NCI-H2107 treated with DMSO at 0.1 percent for 48 hours (cell line): ENCODE measurements around the gene UBE2G1.
"Not testable (repeated sequence)": the region's sequence is repeated elsewhere in the genome, so short reads cannot be mapped to it uniquely, and the experiment has no call there.

ENCODE experiments used
- DNase-seq: peaks from one replicate; lab custom pipeline; 2025; ENCODE audit not compliant: unreplicated experiment; lab: John Stamatoyannopoulos, UW

Gene UBE2G1, protein sequence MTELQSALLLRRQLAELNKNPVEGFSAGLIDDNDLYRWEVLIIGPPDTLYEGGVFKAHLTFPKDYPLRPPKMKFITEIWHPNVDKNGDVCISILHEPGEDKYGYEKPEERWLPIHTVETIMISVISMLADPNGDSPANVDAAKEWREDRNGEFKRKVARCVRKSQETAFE

DNA sequence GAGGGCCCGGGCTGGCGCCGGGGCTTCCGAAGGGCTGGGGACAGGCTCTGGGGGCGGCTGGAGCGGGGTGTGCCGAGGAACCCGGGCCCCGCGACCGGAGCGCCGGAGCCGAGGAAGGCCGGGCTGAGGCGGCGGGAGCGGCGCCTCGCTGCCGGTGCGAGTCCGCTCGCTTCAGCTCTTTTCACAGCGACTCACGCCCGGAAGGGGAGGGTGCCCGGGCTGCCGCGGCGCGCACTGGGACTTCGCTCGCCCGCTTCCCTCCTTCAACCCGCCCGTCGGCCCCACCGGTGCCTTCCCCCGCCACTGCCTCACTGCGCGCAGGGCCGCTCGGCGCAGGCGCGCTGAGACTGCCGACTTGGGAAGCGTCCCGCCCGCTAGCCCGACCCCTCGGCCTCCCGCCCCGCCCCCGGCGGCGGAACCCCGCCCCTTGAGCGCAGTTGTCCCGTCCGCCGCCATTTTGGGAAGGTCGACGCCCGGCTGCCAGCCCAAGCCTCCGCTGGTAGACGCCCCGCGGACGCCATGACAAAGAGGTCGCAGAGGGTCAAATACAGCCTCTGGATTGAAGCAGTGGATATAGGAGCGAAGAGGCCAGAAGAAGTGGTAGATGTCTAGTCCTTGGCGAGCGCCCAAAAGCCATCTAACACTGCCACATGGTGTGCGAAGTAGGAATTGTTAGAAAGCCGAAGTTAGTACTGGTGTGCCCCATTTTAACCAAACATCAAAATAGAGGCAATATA is at the start of gene UBE2G1:
UBE2G1 (minus strand) TSS at position 349 of the 737 bp plus-strand sequence. CDS start 359 bp downstream, outside the sequence.
- DNase-seq, result peak; percentile 83

DNA sequence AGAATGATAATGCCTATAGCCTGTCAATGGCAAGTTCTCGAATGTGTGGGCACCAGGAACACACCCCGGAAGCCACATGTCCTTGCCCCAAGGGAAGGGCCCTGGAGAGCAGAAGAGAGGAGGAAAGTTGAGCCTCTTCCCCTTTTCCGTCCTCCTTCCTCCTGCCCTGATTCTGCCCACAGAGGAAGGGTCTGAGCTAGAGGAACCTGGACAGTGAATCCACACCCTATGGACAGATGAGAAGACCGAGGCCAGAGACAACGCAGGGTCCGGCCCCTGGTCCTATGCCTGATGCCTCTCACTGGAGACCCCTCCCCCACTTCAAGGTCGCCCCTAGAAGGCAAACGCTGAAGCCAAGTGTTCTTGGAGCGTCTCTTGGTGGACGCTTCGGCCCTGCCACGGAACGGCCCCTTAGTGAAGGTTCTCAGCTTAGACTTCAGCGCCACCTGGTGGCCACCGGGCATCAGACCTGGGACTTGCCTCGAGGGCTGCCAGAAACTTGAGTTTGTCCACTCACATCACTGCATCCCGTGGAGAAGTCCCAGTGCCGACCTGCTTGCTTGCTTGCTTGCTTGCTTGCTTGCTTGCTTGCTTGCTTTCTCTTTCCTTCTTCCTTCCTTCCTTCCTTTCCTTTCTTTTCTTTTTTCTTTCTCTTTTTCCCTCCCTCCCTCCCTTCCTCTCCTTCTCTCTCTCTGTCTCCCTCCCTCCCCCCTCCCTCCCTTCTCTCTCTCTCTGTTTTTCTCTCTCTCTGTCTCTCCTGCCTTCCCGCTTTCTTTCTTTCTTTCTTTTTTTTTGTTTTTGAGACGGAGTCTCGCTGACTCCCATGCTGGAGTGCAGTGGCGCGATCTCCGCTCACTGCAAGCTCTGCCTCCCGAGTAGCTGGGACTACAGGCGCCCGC is 46.7 kb upstream of the UBE2G1 start:
- DNase-seq, result peak; percentile 47

DNA sequence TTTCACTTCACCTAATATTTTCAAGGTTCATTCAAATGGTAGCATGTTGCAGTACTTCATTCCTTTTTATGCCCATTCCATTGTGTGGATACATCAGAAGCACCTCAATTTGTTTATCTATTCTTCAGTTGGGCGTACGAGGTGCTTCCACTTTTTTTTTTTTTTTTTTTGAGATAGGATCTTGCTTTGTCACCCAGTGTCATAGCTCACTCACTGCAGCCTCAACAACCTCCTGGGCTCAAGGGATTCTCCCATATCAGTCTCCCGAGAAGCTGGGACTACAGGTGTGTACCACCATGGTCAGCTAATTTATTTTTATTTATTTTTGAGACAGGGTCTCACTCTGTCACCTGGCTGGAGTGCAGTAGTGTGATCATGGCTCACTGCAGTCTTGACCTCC is 44.7 kb upstream of the UBE2G1 start:
- no peak for DNase-seq

DNA sequence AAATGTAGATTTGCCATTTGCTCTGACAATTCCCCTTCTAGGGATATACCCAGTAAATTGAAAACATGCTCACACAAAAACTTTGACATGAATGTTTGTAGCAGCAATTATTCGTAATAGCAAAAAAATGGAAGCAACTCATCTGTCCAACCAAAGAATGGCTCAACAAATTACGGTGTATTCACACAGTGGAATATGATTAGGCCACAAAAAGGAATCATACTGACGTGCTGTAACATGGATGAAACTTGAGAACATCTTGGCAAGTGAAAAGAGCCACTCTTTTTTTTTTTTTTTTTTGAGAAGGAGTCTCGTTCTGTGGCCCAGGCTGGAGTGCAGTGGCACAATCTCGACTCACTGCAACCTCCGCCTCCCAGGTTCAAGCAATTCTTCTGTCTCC is 43.2 kb upstream of the UBE2G1 start:
- DNase-seq, result no peak

DNA sequence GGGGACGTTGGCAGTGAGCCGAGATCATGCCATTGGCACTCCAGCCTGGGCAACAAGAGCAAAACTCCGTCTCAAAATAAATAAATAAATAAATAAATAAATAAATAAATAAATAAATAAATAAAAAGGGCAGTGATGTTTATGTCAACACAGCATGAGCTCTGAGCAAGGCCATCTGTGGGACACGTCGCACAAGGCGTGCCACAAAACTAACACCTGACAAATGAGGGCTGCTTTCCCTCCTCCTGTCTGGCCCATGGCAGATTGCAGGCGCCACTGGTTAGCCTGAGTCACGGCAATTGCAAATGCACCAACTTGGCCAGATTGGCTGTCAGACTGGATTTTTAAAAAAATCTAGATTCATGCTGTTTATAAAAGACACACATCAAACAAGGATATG is 41.4 kb upstream of the UBE2G1 start:
- no peak for DNase-seq

DNA sequence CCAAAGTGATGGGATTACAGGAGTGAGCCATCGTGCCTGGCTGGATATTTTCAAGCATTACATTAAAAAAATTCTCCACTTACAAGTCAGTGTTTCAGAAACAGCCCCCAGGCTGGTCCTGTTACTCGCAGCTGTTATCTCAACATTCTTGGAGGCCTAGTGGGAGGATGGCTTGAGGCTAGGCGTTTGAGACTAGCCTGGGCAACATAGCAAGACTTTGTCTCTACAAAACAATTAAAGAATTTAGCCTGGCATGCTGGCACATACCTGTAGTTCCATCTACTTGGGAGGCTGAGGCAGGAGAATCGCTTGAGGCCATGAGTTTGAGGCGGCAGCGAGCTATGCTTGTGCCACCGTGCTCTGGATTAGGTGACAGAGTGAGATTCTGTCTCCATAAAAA is 40.7 kb upstream of the UBE2G1 start:
- no peak for DNase-seq

DNA sequence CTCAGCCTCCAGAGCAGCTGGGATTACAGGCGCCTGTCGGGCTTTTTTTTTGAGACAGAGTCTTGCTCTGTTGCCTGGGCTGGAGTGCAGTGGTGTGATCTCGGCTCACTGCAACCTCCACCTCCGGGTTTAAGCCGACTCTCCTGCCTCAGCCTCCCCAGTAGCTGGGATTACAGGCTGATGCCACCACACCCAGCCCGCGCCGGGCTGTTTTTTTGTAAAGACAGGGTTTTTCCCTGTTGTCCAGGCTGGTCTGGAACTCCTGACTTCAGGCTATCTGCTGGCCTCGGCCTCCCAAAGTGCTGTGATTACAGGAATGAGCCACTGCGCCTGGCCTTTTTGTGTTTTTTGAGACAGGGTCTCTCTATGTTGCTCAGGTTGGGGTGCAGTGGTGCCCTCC is 39.9 kb upstream of the UBE2G1 start:
- DNase-seq, result no peak

DNA sequence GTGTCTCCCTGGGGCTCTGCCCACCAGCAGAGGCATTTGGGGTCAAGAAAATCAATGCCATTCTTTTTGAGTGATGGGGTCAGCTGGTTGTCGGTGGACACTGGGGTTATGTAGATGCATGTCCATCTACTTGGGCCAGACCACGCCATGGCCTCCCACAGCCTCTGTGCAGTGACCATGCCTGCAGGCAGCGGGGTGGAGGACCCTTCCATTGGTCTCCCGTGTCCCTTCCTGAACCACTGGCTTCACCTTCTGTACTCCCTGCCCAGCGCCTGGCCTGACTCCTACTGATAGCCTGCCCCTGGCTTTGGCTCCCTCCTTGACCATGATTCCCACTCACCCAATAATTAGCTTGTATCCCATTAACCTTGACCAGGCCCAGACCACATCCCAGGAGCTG is 39.2 kb upstream of the UBE2G1 start:
- no peak for DNase-seq

DNA sequence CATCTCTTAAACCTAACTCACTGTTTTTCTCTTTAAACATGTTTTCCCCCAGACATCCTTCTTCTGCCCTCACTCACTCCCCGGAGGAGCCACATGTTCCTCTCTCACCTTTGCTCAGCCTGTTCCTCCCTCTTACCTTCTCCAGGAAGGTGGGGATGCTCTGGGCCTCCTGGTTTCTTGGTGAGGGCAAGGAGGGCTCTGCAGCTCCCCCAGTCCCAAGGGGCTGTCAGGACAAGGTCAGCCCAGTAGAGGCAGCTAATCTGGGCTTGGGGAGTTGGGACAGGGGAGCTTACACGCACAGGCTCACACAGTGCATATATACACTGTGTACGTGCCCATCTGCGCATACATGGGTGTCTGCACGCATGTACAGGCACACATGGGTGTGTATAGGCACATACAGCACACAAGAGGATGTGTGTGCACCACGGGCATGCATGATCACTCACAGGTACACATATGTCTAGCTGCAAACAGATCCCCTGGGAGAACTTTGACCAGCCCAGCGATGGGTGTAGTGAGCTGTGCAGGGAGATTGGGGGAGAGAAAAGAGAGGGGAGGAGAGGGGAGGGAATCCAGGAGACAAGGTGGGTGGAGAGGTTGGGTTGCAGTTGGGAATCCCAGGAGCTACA is 38.7 kb upstream of the UBE2G1 start:
- DNase-seq, result no peak

DNA sequence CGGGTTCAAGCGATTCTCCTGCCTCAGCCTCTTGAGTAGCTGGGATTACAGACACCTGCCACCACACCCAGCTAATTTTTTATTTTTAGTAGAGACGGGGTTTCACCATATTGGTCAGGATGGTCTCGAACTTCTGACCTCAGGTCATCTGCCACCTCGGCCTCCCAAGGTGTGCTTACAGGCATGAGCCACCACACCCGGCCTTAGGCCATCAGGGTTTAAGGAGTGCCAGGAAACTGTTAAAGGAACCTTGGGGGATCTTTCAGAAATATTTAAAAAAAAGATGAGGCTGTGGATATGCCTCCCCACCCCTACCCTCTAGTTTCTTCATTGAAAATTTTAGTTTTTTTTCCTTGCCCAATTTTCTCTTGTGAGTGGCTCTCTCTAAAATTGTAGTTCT is 31.4 kb upstream of the UBE2G1 start:
- no peak for DNase-seq

DNA sequence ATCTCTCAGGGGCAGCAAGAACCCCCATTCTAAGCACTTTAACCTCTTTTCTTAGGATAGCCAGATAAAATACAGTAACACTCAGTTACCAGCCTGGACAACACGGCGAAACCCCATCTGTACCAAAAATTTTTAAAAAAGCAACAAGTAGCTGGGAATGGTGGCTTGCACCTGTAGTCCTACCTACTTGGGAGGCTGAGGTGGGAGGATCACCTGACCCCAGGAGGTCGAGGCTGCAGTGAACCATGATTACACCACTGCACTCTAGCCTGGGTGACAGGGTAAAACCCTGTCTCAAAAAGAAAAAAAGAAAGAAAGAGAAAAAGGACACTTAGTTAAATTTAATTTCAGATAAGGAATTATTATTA is 28.6 kb upstream of the UBE2G1 start:
- DNase-seq, result no peak

DNA sequence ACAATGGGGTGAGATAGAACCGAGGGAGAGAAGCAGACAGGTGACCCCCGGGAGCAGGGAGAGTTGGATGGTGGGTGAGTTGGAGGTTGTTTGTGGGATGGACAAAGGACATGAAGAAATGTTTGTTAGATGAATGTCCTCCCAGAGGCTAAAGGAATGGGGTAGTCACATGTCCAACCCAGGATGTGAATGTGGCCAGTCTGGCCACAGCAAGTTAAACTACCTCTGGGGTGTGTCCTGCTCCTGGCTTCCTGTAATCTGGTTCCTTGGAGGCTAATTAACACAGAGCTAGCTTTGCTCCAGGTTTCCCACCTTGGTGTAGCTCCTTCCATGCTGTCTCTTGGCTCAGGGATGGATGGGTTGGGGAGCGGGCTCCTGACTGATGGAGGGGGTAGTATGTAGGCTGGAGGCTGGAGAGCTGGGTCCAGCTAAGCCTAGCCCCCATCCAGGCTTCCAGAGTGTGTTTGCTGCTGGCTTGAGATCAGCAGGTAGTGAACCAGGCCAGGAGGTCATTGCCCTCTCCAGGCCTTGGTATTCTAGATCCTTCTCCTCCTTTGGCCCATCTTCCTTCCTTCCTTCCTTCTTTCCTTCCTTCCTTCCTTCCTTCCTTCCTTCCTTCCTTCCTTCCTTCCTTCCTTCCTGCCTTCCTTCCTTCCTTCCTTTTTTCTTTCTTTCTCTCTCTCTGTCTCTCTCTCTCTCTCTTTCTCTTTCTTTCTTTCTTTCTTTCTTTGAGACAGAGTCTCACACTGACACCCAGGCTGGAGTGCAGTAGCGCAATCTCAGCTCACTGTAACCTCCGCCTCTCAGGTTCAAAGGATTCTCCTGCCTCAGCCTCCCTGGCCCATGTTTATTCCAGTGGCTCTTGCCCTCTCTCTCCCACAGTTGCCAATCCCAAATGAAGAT is 28.0 kb upstream of the UBE2G1 start:
- DNase-seq, result no peak

DNA sequence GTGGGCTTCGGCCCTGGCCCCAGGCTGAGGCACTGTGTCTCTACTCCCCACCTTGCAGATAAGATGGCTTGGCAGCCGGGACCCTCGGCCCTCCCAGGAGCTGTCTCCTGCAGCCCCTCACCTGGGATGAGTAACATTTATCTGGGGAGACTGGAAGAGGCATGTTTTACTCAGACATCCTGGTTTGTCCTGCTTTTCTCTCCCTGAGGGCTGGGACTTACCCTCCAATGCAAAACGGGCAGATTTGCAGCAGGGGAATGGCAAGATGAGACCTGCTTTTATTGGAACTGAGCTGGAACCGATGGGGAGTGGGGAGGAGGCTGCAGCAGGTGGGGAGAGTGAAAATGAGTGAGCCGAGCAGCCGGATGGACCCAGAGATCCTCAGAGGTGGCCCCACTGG is 27.3 kb upstream of the UBE2G1 start:
- DNase-seq, result no peak

DNA sequence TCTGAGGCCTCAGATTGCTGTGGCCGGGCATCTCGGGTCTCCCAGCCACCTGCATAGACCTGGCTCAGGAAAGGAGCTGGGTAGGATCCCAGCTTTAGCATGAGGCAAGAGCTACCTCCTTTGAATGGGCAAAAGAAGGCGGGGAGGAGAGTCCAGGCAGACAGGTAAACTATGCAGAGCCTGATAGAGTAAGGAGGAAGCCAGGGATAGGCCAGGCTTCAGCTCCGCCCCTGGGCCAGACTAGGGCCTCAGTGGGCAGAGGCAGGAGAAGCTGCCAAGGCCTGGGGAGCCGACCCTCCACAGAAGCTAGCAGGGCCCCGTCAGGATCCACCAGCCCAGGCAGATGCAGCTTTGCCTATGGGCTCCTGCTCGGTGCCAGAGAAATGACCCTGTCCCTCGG is 22.6 kb upstream of the UBE2G1 start:
- DNase-seq, result no peak

DNA sequence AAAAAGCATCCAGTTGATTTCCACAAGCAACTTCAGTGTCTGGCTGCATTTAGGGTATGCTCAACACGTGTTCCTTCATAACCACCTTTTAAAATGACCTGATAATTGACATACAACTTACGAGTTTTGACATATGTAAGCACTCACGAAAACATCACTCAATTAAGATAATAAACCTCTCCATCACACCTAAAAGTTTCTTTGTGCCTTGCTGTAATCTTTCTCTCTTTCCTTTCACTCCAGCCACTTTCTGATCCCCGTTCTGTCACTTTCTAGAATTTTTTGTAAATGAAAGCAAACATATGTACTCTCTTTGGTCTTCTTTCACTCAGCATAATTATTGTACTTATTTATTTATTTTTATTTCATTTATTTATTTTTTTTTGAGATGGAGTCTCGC is 20.7 kb upstream of the UBE2G1 start:
- DNase-seq, result no peak

DNA sequence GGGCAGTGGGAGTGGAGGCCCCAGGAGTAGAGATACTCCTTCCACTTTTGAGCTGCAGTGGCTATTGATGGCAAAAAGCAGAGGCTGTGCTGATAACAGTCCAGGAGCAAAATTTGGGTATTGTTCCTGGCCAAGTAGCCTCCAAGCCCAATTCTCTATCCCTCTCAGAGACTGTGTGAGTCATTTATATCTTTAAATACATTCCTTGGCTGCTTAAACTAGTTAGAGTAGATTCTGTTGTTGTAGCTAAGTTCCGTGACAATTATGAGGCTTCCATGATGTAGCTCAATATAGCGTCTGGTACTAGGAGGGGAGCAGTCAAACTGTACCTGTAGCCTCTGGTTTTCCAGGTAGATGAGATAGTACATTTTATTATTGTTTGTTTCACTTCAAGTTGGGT is 19.9 kb upstream of the UBE2G1 start:
- no peak for DNase-seq

DNA sequence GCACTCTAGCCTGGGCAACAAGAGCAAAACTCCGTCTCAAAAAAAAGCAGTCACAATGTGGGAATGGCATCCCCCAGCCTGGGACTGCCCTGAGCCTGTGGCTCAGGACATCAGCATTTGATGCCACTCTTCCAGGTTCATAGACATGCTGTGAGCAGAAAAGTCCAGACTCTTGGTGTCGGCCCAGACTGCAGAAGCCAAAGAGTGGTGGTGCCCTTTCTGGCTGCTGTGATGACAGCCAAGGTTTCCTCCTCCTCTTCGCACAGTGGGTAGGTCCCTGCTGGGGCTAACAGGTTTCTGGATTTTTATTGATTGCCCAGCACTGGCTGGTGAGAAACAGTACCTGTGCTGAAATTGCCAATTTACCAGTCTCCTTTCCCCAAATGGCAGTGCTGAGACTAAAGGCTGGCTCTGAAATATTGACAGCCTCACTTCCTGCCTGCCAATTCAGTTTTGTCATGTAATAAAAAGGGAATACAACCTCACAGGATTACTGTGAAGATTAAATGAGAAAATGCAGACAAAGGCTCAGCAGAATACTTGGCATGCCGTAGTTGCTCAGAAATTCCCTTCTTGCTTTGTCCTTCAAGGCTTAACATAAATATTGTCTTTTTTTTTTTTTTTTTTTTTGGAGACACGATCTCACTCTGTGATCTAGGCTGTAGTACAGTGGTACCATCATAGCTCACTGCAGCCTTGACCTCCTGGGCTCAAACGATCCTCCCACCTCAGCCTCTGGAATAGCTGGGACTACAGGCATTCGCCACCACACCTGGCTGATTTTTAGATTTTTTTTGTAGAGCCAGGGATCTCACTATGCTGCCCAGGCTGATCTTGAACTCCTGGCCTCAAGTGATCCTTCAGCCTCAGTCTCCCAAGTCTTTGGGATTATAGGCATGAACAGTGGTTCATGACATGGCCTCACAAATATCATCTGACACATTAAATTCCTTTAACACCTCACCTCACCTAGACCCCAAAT is 15.5 kb upstream of the UBE2G1 start:
- no peak for DNase-seq

DNA sequence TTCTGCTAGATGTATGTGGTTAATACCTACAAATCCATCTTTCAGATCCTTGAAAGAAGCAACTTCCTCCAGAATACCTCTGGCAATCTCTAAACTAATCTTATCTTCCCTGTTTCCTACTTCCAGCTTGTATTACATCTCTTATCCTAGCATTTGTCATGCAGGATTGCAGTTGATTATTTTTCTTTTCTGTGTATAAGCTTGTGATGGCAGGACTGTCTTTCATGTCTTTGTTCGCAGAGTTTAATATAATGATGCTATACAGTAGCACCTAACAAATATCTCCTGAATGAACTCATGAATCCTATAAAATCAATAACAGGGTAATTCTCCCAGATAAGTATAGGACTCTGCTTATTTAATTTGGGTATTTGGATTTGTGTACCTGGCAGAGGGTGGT is 12.2 kb upstream of the UBE2G1 start:
- DNase-seq, result no peak

DNA sequence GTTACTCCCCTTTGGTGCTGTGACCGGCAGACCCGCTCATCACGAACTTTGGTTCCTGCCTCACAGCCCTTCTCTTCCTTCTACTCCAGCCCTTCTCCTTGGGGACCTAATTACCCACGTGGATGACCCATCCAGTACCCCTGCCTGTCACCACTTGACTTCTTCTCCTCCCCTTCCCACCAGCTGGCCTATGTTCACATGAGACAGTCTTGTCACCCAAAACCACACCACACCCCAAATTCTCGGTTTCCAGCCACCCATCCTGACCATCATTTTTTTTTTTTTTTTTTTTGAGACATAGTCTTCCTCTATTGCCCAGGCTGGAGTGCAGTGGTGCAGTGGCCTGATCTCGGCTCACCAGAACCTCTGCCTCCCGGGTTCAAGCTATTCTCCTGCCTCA is 10.8 kb upstream of the UBE2G1 start:
- DNase-seq, result not testable (repeated sequence)
